HepG2 (cell line): Measurements from ENCODE around the gene SLC16A3. TPM values are rescaled to one million over a fixed set of nuclear protein-coding genes. Genes with fewer than 3 reads are reported as not detected.

ENCODE experiments used
- BRD4 ChIP-seq: sonication (generic); formaldehyde crosslinking; IDR thresholded peaks from 2 replicates; pipeline ENCODE4 v1.4.0; 2020; ENCODE audit warnings: missing genetic modification reagents
- CEBPB ChIP-seq: IDR thresholded peaks from 2 replicates; pipeline ENCODE4 v1.6.1; 2011; ENCODE audit warnings: low read depth, low read length, improper control_type of control experiment, borderline replicate concordance
- GABPA ChIP-seq, 2 experiments: IDR thresholded peaks; 2 replicates each; pipeline ENCODE4 v1.6.1; 2011 to 2016; ENCODE audit warnings: low read depth in 2 of 2, low read length in 1 of 2, missing biosample characterization in 1 of 2, missing genetic modification characterization in 1 of 2
- HMG20A ChIP-seq: IDR thresholded peaks from 2 replicates; pipeline ENCODE4 v1.6.1; 2016; ENCODE audit warnings: borderline replicate concordance
- KDM1A ChIP-seq: IDR thresholded peaks from 2 replicates; pipeline ENCODE4 v1.6.1; 2016; ENCODE audit warnings: missing compliant biosample characterization
- KDM3A ChIP-seq: IDR thresholded peaks from 2 replicates; pipeline ENCODE4 v1.6.1; 2018; ENCODE audit warnings: low read depth, missing compliant biosample characterization
- MAFF ChIP-seq: IDR thresholded peaks from 2 replicates; pipeline ENCODE4 v1.6.1; 2011; ENCODE audit warnings: low read depth, low read length, improper control_type of control experiment
- NCOA1 ChIP-seq: sonication (generic); formaldehyde crosslinking; IDR thresholded peaks from 2 replicates; pipeline ENCODE4 v1.9.0; 2021; ENCODE audit warnings: missing genetic modification reagents
- NR2F1 ChIP-seq, 2 experiments: fragments of 450-650 bp in 1 of 2; formaldehyde crosslinking in 1 of 2; IDR thresholded peaks; 2 replicates each; pipeline versions ENCODE4 v1.5.0 to v1.6.1; 2016 to 2020; ENCODE audit warnings: mild to moderate bottlenecking in 1 of 2, missing compliant biosample characterization in 1 of 2, missing genetic modification reagents in 1 of 2, moderate library complexity in 1 of 2
- PLSCR1 ChIP-seq: sonication (generic); formaldehyde crosslinking; IDR thresholded peaks from 2 replicates; pipeline ENCODE4 v1.5.0; 2020; ENCODE audit warnings: missing genetic modification reagents, mild to moderate bottlenecking, borderline replicate concordance
- SATB2 ChIP-seq: sonication (generic); formaldehyde crosslinking; IDR thresholded peaks from 2 replicates; pipeline ENCODE4 v1.5.0; 2020; ENCODE audit warnings: missing genetic modification reagents
- SP2 ChIP-seq: sonication (generic); formaldehyde crosslinking; IDR thresholded peaks from 2 replicates; pipeline ENCODE4 v1.5.1; 2020; ENCODE audit warnings: mild to moderate bottlenecking, missing genetic modification reagents
- SPEN ChIP-seq: sonication (generic); formaldehyde crosslinking; IDR thresholded peaks from 2 replicates; pipeline ENCODE4 v1.5.1; 2020; ENCODE audit warnings: low read depth, mild to moderate bottlenecking, missing genetic modification reagents
- TAF15 ChIP-seq: fragments of 200-400 bp; formaldehyde crosslinking; IDR thresholded peaks from one replicate; pipeline ENCODE4 v1.6.1; 2018; ENCODE audit warnings: mild to moderate bottlenecking, low read depth, low read length; ENCODE audit not compliant: poor library complexity, severe bottlenecking
- TBP ChIP-seq: sonication (generic); formaldehyde crosslinking; IDR thresholded peaks from 2 replicates; pipeline ENCODE4 v1.5.0; 2020; ENCODE audit warnings: missing genetic modification reagents
- TEAD3 ChIP-seq: optimal IDR thresholded peaks from 2 replicates; pipeline ENCODE3; 2016; ENCODE audit warnings: borderline replicate concordance
- TERF1 ChIP-seq: sonication (generic); formaldehyde crosslinking; IDR thresholded peaks from 2 replicates; pipeline ENCODE4 v1.8.0; 2022; ENCODE audit warnings: mild to moderate bottlenecking, missing genetic modification reagents, moderate library complexity
- XRCC5 ChIP-seq: fragments of 200-400 bp; formaldehyde crosslinking; optimal IDR thresholded peaks from 2 replicates; pipeline ENCODE3; 2017; ENCODE audit warnings: mild to moderate bottlenecking, low read length
- ZBTB1 ChIP-seq: sonication (generic); formaldehyde crosslinking; IDR thresholded peaks from 2 replicates; pipeline ENCODE4 v1.4.0; 2020; ENCODE audit warnings: missing genetic modification reagents, borderline replicate concordance
- ZNF333 ChIP-seq: sonication (generic); formaldehyde crosslinking; IDR thresholded peaks from 2 replicates; pipeline ENCODE4 v1.4.0; 2020; ENCODE audit warnings: mild to moderate bottlenecking, missing genetic modification reagents, borderline replicate concordance
- ZNF441 ChIP-seq: sonication (generic); formaldehyde crosslinking; IDR thresholded peaks from 2 replicates; pipeline ENCODE4 v1.7.0; 2021; ENCODE audit warnings: missing genetic modification reagents, borderline replicate concordance
- ZNF496 ChIP-seq: sonication (generic); formaldehyde crosslinking; IDR thresholded peaks from 2 replicates; pipeline ENCODE4 v1.8.1; 2023; ENCODE audit warnings: mild to moderate bottlenecking, moderate library complexity, missing genetic modification reagents; ENCODE audit not compliant: insufficient replicate concordance
- ZNF589 ChIP-seq: sonication (generic); formaldehyde crosslinking; conservative IDR thresholded peaks from 2 replicates; pipeline ENCODE4 v1.8.0; 2022; ENCODE audit warnings: mild to moderate bottlenecking, moderate library complexity, missing genetic modification reagents
- ZNF710 ChIP-seq: sonication (generic); formaldehyde crosslinking; IDR thresholded peaks from 2 replicates; pipeline ENCODE4 v1.5.0; 2020; ENCODE audit warnings: mild to moderate bottlenecking, missing genetic modification reagents, borderline replicate concordance
- ZNF740 ChIP-seq: sonication (generic); formaldehyde crosslinking; IDR thresholded peaks from 2 replicates; pipeline ENCODE4 v1.4.0; 2020; ENCODE audit warnings: missing genetic modification reagents
- polyA plus RNA-seq, 8 experiments: library from polyadenylated mRNA; depleted of rRNA in 3 of 8; stranded (reverse) in 7 of 8; unstranded in 1 of 8; fragments of >200 nt; fragmentation: Illumina TruSeq in 4 of 8; extraction: Trizol in 4 of 8; gene quantifications; 2 replicates each; pipeline versions ENCODE4 v1.2.1 to v1.2.3, GENCODE V29; 2011 to 2016; ENCODE audit warnings: low read depth in 4 of 8, missing spikeins in 1 of 8, mixed read lengths in 1 of 8; ENCODE audit not compliant: insufficient read depth in 1 of 8
- total RNA-seq, 5 experiments: library from RNA; depleted of rRNA; stranded (reverse); fragments of >200 nt; fragmentation: Illumina TruSeq; extraction: Trizol; gene quantifications; 2 replicates each; pipeline ENCODE4 v1.2.3, GENCODE V29; 2016; ENCODE audit warnings: low read depth in 1 of 5

The SLC16A3 gene
- total and polyA plus RNA-seq, 2 of the 13 experiments (the other 11 are each of a cell fraction or from before 2014, with no cell fraction given), result 242 to 349 TPM

GRCh38 chr17:82212331-82213250, 16.3 kb upstream of the SLC16A3 start, which contains the start of gene CCDC57 (continued):
- TF ChIP-seq ZNF710 (CRISPR knock-in tag), result no peak
- TF ChIP-seq CEBPB, result no peak
- TF ChIP-seq TBP (CRISPR knock-in tag), result no peak
- no peak for TF ChIP-seq MAFF
- TF ChIP-seq SP2 (CRISPR knock-in tag), result no peak; the same call in 1 of the 2 replicates
- TF ChIP-seq KDM3A (CRISPR knock-in tag), result peak; percentile 47; the same call in 1 of the 2 replicates
- peak; percentile 35 for TF ChIP-seq TEAD3 (CRISPR knock-in tag)
- TF ChIP-seq ZBTB1 (CRISPR knock-in tag), result no peak
- peak; percentile 96 for TF ChIP-seq XRCC5
- peak; percentile 13 for TF ChIP-seq TAF15
- TF ChIP-seq HMG20A, result no peak
- no peak for TF ChIP-seq SATB2 (CRISPR knock-in tag)
- TF ChIP-seq GABPA (IDR thresholded peaks at IDR 0.05; ENCODE audit: low read depth, low read length), result peak; percentile 88
- peak; percentile 80 for TF ChIP-seq GABPA (CRISPR knock-in tag; IDR thresholded peaks at IDR 0.05; ENCODE audit: low read depth)
- TF ChIP-seq ZNF441 (CRISPR knock-in tag), result no peak
- no peak for TF ChIP-seq ZNF496 (CRISPR knock-in tag)
- TF ChIP-seq ZNF589, result 0 out of 2 replicates have a peak, but pooled peaks have one; percentile 80
- TF ChIP-seq PLSCR1 (CRISPR knock-in tag), result no peak
- peak; percentile 98 for TF ChIP-seq BRD4 (CRISPR knock-in tag)
- peak; percentile 53 to 54; a peak in 2 of 4 replicates for TF ChIP-seq NR2F1 (CRISPR knock-in tag; IDR thresholded peaks at IDR 0.05)
- peak; percentile 73; the same call in 1 of the 2 replicates for TF ChIP-seq ZNF333 (CRISPR knock-in tag)
- peak; percentile 90 for TF ChIP-seq SPEN (CRISPR knock-in tag)
- TF ChIP-seq KDM1A (CRISPR knock-in tag), result 0 out of 2 replicates have a peak, but pooled peaks have one; percentile 61
- TF ChIP-seq TERF1 (CRISPR knock-in tag), result no peak
- no peak for TF ChIP-seq NCOA1
- peak; percentile 58; the same call in 1 of the 2 replicates for TF ChIP-seq ZNF740 (CRISPR knock-in tag)
